ENCODE results near the gene MEPCE.

- TF ChIP-seq CTCF (IDR thresholded peaks at IDR 0.05; ENCODE audit: poor library complexity), result no peak
- TF ChIP-seq EZH2phosphoT487 (IDR thresholded peaks at IDR 0.05; ENCODE audit: low read depth, severe bottlenecking, unreplicated experiment), result no peak
- TF ChIP-seq EZH2 (IDR thresholded peaks at IDR 0.05; ENCODE audit: borderline replicate concordance), result no peak
Observed at GRCh38 chr7:100419660-100420226, 9.9 kb upstream of the MEPCE start.

Data from hepatocyte (in vitro differentiated cells).